ENCODE measurements around the gene B4GALNT4. TPM values are rescaled to one million over a fixed set of nuclear protein-coding genes. Genes with fewer than 3 reads are reported as not detected.
A peak's percentile ranks its signal among the peaks of the same experiment; 100 is the strongest.

B4GALNT4 gene
- total and polyA plus RNA-seq, 2 of the 13 experiments (the other 11 are each of a cell fraction or from before 2014, with no cell fraction given), result 30.5 to 50.1 TPM

GRCh38 chr11:396948-397548 lies 27.7 kb downstream of the B4GALNT4 start (continued):
- no peak for TF ChIP-seq ZNF513 (CRISPR knock-in tag; conservative IDR thresholded peaks at IDR 0.05)
- no peak for TF ChIP-seq DNMT3B (CRISPR knock-in tag; conservative IDR thresholded peaks at IDR 0.05)
- TF ChIP-seq ZNF609 (CRISPR knock-in tag; IDR thresholded peaks at IDR 0.05; ENCODE audit: borderline replicate concordance), result no peak
- TF ChIP-seq POLR2AphosphoS5 (IDR thresholded peaks at IDR 0.05; ENCODE audit: low read depth, low read length), result no peak
- peak; percentile 33; the same call in 1 of the 2 replicates for TF ChIP-seq ETV5 (CRISPR knock-in tag; IDR thresholded peaks at IDR 0.05; ENCODE audit: borderline replicate concordance)
- TF ChIP-seq XBP1 (CRISPR knock-in tag; IDR thresholded peaks at IDR 0.05), result no peak
- 0 out of 2 replicates have a peak, but pooled peaks have one; percentile 11 for TF ChIP-seq PITX1 (CRISPR knock-in tag; IDR thresholded peaks at IDR 0.05)
- TF ChIP-seq MAFK (conservative IDR thresholded peaks at IDR 0.05 in 1 of 2, IDR thresholded peaks at IDR 0.05 in 1 of 2; ENCODE audit: low read length in 2 of 2), result no peak
- peak; percentile 76 for TF ChIP-seq ZNF574 (CRISPR knock-in tag; IDR thresholded peaks at IDR 0.05)
- no peak for TF ChIP-seq ZNF644 (CRISPR knock-in tag; IDR thresholded peaks at IDR 0.05; ENCODE audit: low read depth)
- TF ChIP-seq ZNF232 (CRISPR knock-in tag; IDR thresholded peaks at IDR 0.05; ENCODE audit: borderline replicate concordance), result no peak
- TF ChIP-seq ZNF281 (CRISPR knock-in tag; IDR thresholded peaks at IDR 0.05; ENCODE audit: borderline replicate concordance), result 0 out of 2 replicates have a peak, but pooled peaks have one; percentile 26
